ENCODE results near the gene SLC4A8. TPM values are rescaled to one million over a fixed set of nuclear protein-coding genes. Genes with fewer than 3 reads are reported as not detected.

The SLC4A8 gene
- total RNA-seq, 1 experiment from 2014 or later = 62.7 TPM

- ChIA-PET POLR2A (no interaction called here), CTCF (no interaction called here)
- no peak overlapping the region for H3K4me3 ChIP-seq (ENCODE audit: low read depth, low read length)
- Mint-ChIP-seq H3K36me3 (ENCODE audit: insufficient read depth, unreplicated experiment) (peaks cover 9% of the 10 kb centered on the region), H3K4me3 (ENCODE audit: unreplicated experiment) (no peak overlapping the region), H3K27me3 (ENCODE audit: insufficient read depth, unreplicated experiment) (no peaks in the 10 kb centered on the region), H3K9me3 (ENCODE audit: unreplicated experiment) (no peaks in the 10 kb centered on the region), H3K4me1 (ENCODE audit: low read depth, unreplicated experiment) (peaks cover 52% of the 10 kb centered on the region), H3K27ac (ENCODE audit: unreplicated experiment) (peak overlapping the region; percentile 54)
- no TSS peak for BruUV-seq (replicated peaks)
- DNase-seq = no peak
- no peaks in the 10 kb centered on the region for H3K27me3 ChIP-seq (replicated peaks; ENCODE audit: control insufficient read depth, insufficient read depth, low read length)
- H3K9me3 ChIP-seq = no peaks in the 10 kb centered on the region
- no peak for TF ChIP-seq CTCF (IDR thresholded peaks at IDR 0.05; ENCODE audit: insufficient read depth in 1 of 2, low read depth in 1 of 2, low read length in 1 of 2, severe bottlenecking in 1 of 2, unreplicated experiment in 1 of 2)
- H3K4me1 ChIP-seq = peaks cover 56% of the 10 kb centered on the region
- H3K36me3 ChIP-seq (ENCODE audit: control insufficient read depth, insufficient read depth, low read length) = no peaks in the 10 kb centered on the region; the same call in 1 of the 2 replicates
- intact Hi-C loops (cut with micrococcal nuclease; ENCODE audit: unreplicated experiment) = no loop called here
These were observed 17.8 kb upstream of the SLC4A8 start for GRCh38 chr12:51406859-51407258.

- Mint-ChIP-seq H3K27ac (ENCODE audit: unreplicated experiment) (peak overlapping the region; percentile 54), H3K27me3 (ENCODE audit: insufficient read depth, unreplicated experiment) (no peaks in the 10 kb centered on the region), H3K36me3 (ENCODE audit: insufficient read depth, unreplicated experiment) (peaks cover 12% of the 10 kb centered on the region), H3K9me3 (ENCODE audit: unreplicated experiment) (no peaks in the 10 kb centered on the region), H3K4me3 (ENCODE audit: unreplicated experiment) (no peak overlapping the region), H3K4me1 (ENCODE audit: low read depth, unreplicated experiment) (peaks cover 51% of the 10 kb centered on the region)
- no peak for TF ChIP-seq CTCF (IDR thresholded peaks at IDR 0.05; ENCODE audit: insufficient read depth in 1 of 2, low read depth in 1 of 2, low read length in 1 of 2, severe bottlenecking in 1 of 2, unreplicated experiment in 1 of 2)
- POLR2A ChIA-PET = no interaction called here
- Histone ChIP-seq H3K36me3 (ENCODE audit: control insufficient read depth, insufficient read depth, low read length) (no peaks in the 10 kb centered on the region; the same call in 1 of the 2 replicates), H3K27me3 (replicated peaks; ENCODE audit: control insufficient read depth, insufficient read depth, low read length) (no peaks in the 10 kb centered on the region), H3K9me3 (no peaks in the 10 kb centered on the region), H3K4me3 (ENCODE audit: low read depth, low read length) (no peak overlapping the region), H3K4me1 (peaks cover 49% of the 10 kb centered on the region)
- BruUV-seq (replicated peaks) = no TSS peak
- intact Hi-C loops (cut with micrococcal nuclease; ENCODE audit: unreplicated experiment) = no loop called here
- DNase-seq = no peak
- CTCF ChIA-PET = no interaction called here
These were observed 17.0 kb upstream of the SLC4A8 start for GRCh38 chr12:51407604-51408003.

- peaks cover 5% of the 10 kb centered on the region for H3K36me3 Mint-ChIP-seq (ENCODE audit: insufficient read depth, unreplicated experiment)
- Histone ChIP-seq H3K27me3 (replicated peaks; ENCODE audit: control insufficient read depth, insufficient read depth, low read length) (no peaks in the 10 kb centered on the region), H3K4me1 (peaks cover 32% of the 10 kb centered on the region), H3K9me3 (no peaks in the 10 kb centered on the region), H3K4me3 (ENCODE audit: low read depth, low read length) (no peak overlapping the region), H3K36me3 (ENCODE audit: control insufficient read depth, insufficient read depth, low read length) (no peaks in the 10 kb centered on the region; the same call in 1 of the 2 replicates)
- H3K4me1 Mint-ChIP-seq (ENCODE audit: low read depth, unreplicated experiment) = peaks cover 50% of the 10 kb centered on the region
- BruUV-seq (replicated peaks) = no TSS peak
- peak overlapping the region; percentile 31 for H3K27ac Mint-ChIP-seq (ENCODE audit: unreplicated experiment)
- intact Hi-C loops (cut with micrococcal nuclease; ENCODE audit: unreplicated experiment) = loop anchor here (1.0 kb wide), 1 partner anchor 10 kb away; no protein-coding TSS in a partner anchor
- DNase-seq = peak in 1 of 2 experiments; percentile 50
- no peaks in the 10 kb centered on the region for H3K27me3 Mint-ChIP-seq (ENCODE audit: insufficient read depth, unreplicated experiment)
- ChIA-PET POLR2A (no interaction called here), CTCF (interaction anchor here (0.7 kb wide), 1 partner anchor 10 kb away, joined by 3 read pairs; no protein-coding TSS in a partner anchor)
- H3K4me3 Mint-ChIP-seq (ENCODE audit: unreplicated experiment) = no peak overlapping the region
- TF ChIP-seq CTCF (IDR thresholded peaks at IDR 0.05; ENCODE audit: insufficient read depth in 1 of 2, low read depth in 1 of 2, low read length in 1 of 2, severe bottlenecking in 1 of 2, unreplicated experiment in 1 of 2) = peak in 1 of 2 experiments; percentile 13
- H3K9me3 Mint-ChIP-seq (ENCODE audit: unreplicated experiment) = no peaks in the 10 kb centered on the region
These were observed 14.8 kb upstream of the SLC4A8 start for GRCh38 chr12:51409846-51410245.
